Suprapubic skin (tissue), 4 donors: ENCODE measurements around the gene MS4A7. TPM values are rescaled to one million over a fixed set of nuclear protein-coding genes. Genes with fewer than 3 reads are reported as not detected.

ENCODE experiments used
- DNase-seq, 2 donors: peaks; one replicate each; pipeline ENCODE4 v3.0.0-alpha.2; 2019; ENCODE audit warnings: low spot score in 2 of 2
- H3K27ac ChIP-seq: fragments of 200-600 bp; sonication (generic); one replicate; pipeline ENCODE4 v1.5.1; 2019
- H3K27me3 ChIP-seq: fragments of 200-600 bp; sonication (generic); one replicate; pipeline ENCODE4 v1.5.1; 2019
- H3K36me3 ChIP-seq: fragments of 200-600 bp; sonication (generic); one replicate; pipeline ENCODE4 v1.5.1; 2019
- H3K4me1 ChIP-seq: fragments of 200-600 bp; sonication (generic); one replicate; pipeline ENCODE4 v1.5.1; 2019
- H3K4me3 ChIP-seq: fragments of 200-600 bp; sonication (generic); one replicate; pipeline ENCODE4 v1.5.1; 2019; ENCODE audit warnings: mild to moderate bottlenecking
- H3K9me3 ChIP-seq: fragments of 200-600 bp; sonication (generic); one replicate; pipeline ENCODE4 v1.5.1; 2019
- CTCF ChIP-seq, 2 donors: fragments of 200-600 bp in 1 of 2; fragments of 450-650 bp in 1 of 2; sonication (generic) in 1 of 2; IDR thresholded peaks; one replicate each; pipeline ENCODE4 v1.5.1; 2016 to 2019; ENCODE audit warnings: antibody characterized with exemption in 2 of 2, mild to moderate bottlenecking in 1 of 2, moderate library complexity in 1 of 2
- EP300 ChIP-seq: sonication (generic); formaldehyde crosslinking; IDR thresholded peaks from one replicate; pipeline ENCODE4 v1.6.1; 2017; ENCODE audit warnings: antibody characterized with exemption
- POLR2A ChIP-seq, 2 donors: fragments of 450-650 bp; IDR thresholded peaks; one replicate each; pipeline ENCODE4 v1.6.1; 2017; ENCODE audit warnings: antibody characterized with exemption in 2 of 2, mild to moderate bottlenecking in 2 of 2, moderate library complexity in 2 of 2
- POLR2AphosphoS5 ChIP-seq, 3 donors: sonication (generic); formaldehyde crosslinking; IDR thresholded peaks; one replicate each; pipeline ENCODE4 v1.6.1; 2017; ENCODE audit warnings: antibody characterized with exemption in 3 of 3
- WGBS: methylation state at CpG from one replicate; pipeline ENCODE4 v1.1.5; 2018; 5-methylcytosine and 5-hydroxymethylcytosine counted together
- total RNA-seq, 4 donors: library from RNA; depleted of rRNA; stranded (reverse); fragments of >200 nt; gene quantifications; one replicate each; pipeline ENCODE4 v1.1.0, GENCODE V29; 2016

The MS4A7 gene
- total RNA-seq, 4 donors from 2014 or later, result 0.86 to 9.5 (median 4.2) TPM

DNA sequence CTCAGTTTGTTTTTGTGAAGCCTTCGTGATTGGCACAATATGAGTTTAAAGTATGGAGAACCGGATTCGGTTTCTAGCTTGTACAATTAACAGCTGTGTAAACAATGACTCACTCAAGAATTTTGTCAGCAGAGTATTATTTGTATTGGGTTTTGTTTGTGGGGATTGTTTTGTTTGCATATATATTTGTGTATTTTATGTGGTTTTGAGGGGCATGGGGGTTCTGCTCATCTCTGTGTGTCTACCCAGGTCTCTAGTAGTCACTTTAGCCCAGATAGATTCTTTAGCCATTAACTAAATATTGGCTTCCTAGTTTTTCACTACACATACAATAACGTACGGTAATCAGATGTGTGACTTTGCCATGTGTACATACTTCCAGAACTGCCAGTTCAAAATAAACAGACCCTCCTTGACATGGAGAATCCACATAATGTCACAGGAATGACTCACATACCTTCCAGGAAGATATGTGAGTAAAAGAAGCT, 7.5 kb upstream of the MS4A7 start:
- TF ChIP-seq EP300 (no peak), POLR2A (IDR thresholded peaks at IDR 0.05) (no peak), POLR2AphosphoS5 (IDR thresholded peaks at IDR 0.05) (no peak), CTCF (IDR thresholded peaks at IDR 0.05) (no peak)
- WGBS, result 49% methylated on average over 5 of the region's 5 CpGs
- H3K4me3 ChIP-seq, result no peak overlapping the region
- H3K27ac ChIP-seq, result no peak overlapping the region
- no peaks in the 10 kb centered on the region for H3K36me3 ChIP-seq
- no peak for DNase-seq
- no peaks in the 10 kb centered on the region for H3K9me3 ChIP-seq
- no peaks in the 10 kb centered on the region for H3K27me3 ChIP-seq
- no peaks in the 10 kb centered on the region for H3K4me1 ChIP-seq

- no peak for TF ChIP-seq POLR2AphosphoS5 (IDR thresholded peaks at IDR 0.05)
- no peak for TF ChIP-seq CTCF (IDR thresholded peaks at IDR 0.05)
- no peak for TF ChIP-seq EP300
- no peak for TF ChIP-seq POLR2A (IDR thresholded peaks at IDR 0.05)
- Histone ChIP-seq H3K36me3 (no peaks in the 10 kb centered on the region), H3K9me3 (no peaks in the 10 kb centered on the region), H3K4me3 (no peak overlapping the region), H3K27ac (no peak overlapping the region), H3K27me3 (no peaks in the 10 kb centered on the region), H3K4me1 (no peaks in the 10 kb centered on the region)
- 73% methylated on average over 3 of the region's 3 CpGs for WGBS
- no peak for DNase-seq
Observed at GRCh38 chr11:60371386-60371785, 6.9 kb upstream of the MS4A7 start.

DNA sequence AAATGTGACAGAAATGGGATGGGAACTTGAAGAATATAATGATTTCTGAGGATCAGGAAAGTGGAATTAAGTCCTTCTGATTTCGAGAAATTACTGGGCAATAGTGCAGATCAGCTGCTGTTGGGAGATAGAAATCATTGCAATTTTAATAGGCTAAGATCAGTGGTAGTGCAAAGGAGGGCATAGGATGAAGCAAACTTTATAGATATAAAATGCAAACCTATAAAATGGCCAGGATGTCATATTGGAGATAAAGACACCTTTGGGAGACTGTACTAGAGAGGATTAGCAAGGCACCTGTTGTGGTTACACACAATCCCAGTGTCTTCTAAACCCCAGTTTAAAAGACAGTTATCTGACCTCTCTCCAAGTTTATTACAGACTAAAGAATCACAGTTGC, 6.5 kb upstream of the MS4A7 start:
- no peaks in the 10 kb centered on the region for H3K27me3 ChIP-seq
- H3K27ac ChIP-seq, result no peak overlapping the region
- H3K9me3 ChIP-seq, result no peaks in the 10 kb centered on the region
- WGBS, result 67% methylated on average over 1 of the region's 1 CpG
- no peaks in the 10 kb centered on the region for H3K4me1 ChIP-seq
- TF ChIP-seq EP300 (no peak), CTCF (IDR thresholded peaks at IDR 0.05) (no peak)
- H3K4me3 ChIP-seq, result no peak overlapping the region
- no peak for DNase-seq
- H3K36me3 ChIP-seq, result no peaks in the 10 kb centered on the region

- no peak for DNase-seq
- Histone ChIP-seq H3K27me3 (no peaks in the 10 kb centered on the region), H3K36me3 (no peaks in the 10 kb centered on the region), H3K4me1 (no peaks in the 10 kb centered on the region), H3K4me3 (no peak overlapping the region), H3K9me3 (no peaks in the 10 kb centered on the region), H3K27ac (no peak overlapping the region)
- TF ChIP-seq POLR2A (IDR thresholded peaks at IDR 0.05), result no peak
- no peak for TF ChIP-seq EP300
- TF ChIP-seq CTCF (IDR thresholded peaks at IDR 0.05), result no peak
- no peak for TF ChIP-seq POLR2AphosphoS5 (IDR thresholded peaks at IDR 0.05)
- 86% methylated on average over 3 of the region's 3 CpGs for WGBS
Observed at GRCh38 chr11:60372767-60373166, 5.6 kb upstream of the MS4A7 start.

GRCh38 chr11:60375316-60375715, 3.0 kb upstream of the MS4A7 start:
- Histone ChIP-seq H3K27ac (no peak overlapping the region), H3K27me3 (no peaks in the 10 kb centered on the region), H3K4me1 (no peaks in the 10 kb centered on the region), H3K9me3 (no peaks in the 10 kb centered on the region), H3K36me3 (no peaks in the 10 kb centered on the region), H3K4me3 (no peak overlapping the region)
- DNase-seq, result no peak
- WGBS, result 93% methylated on average over 3 of the region's 3 CpGs
- TF ChIP-seq CTCF (IDR thresholded peaks at IDR 0.05) (no peak), POLR2AphosphoS5 (IDR thresholded peaks at IDR 0.05) (no peak), EP300 (no peak), POLR2A (IDR thresholded peaks at IDR 0.05) (no peak)
